Stimulated activated CD4-positive, alpha-beta T cell treated with anti-CD3 and anti-CD28 coated beads, Interleukin-1b, Interleukin-23, amount 100 ng/mL, for 24 hours (primary cell): ENCODE data around the gene TSPAN4.

ENCODE experiments used
- DNase-seq, 4 experiments: peaks; one replicate each; pipeline ENCODE4 v3.0.0-alpha.2; 2020; ENCODE audit warnings: low read depth in 4 of 4, low spot score in 1 of 4

Gene TSPAN4

GRCh38 chr11:863023-863909 lies 20.6 kb downstream of the TSPAN4 start:
- DNase-seq: no peak

- no peak for DNase-seq
Measured at GRCh38 chr11:863910-864827, 21.5 kb downstream of the TSPAN4 start.

- DNase-seq: no peak
Measured at GRCh38 chr11:864898-865297, 22.2 kb downstream of the TSPAN4 start.

GRCh38 chr11:865462-866430 lies 23.1 kb downstream of the TSPAN4 start:
- no peak for DNase-seq

GRCh38 chr11:866481-866880 lies 23.8 kb downstream of the TSPAN4 start:
- no peak for DNase-seq

GRCh38 chr11:867856-868358 lies 25.3 kb downstream of the TSPAN4 start:
- DNase-seq: no peak

- no peak for DNase-seq
Measured at GRCh38 chr11:868394-868793, 25.7 kb downstream of the TSPAN4 start.

- no peak for DNase-seq
Measured at GRCh38 chr11:868802-869201, 26.1 kb downstream of the TSPAN4 start.

- no peak for DNase-seq
Measured at GRCh38 chr11:869399-870126, 26.9 kb downstream of the TSPAN4 start.

- no peak for DNase-seq
Measured at GRCh38 chr11:870127-870413, 27.4 kb downstream of the TSPAN4 start.

GRCh38 chr11:870418-870817 lies 27.8 kb downstream of the TSPAN4 start:
- DNase-seq: no peak

GRCh38 chr11:871472-871871 lies 28.8 kb downstream of the TSPAN4 start:
- no peak for DNase-seq

GRCh38 chr11:872799-873198 lies 30.1 kb downstream of the TSPAN4 start:
- DNase-seq: no peak

- no peak for DNase-seq
Measured at GRCh38 chr11:873706-874105, 31.1 kb downstream of the TSPAN4 start.

GRCh38 chr11:875203-875602 lies 32.6 kb downstream of the TSPAN4 start:
- DNase-seq: no peak

GRCh38 chr11:875769-876301 lies 33.2 kb downstream of the TSPAN4 start:
- DNase-seq: no peak

GRCh38 chr11:876545-876944 lies 33.9 kb downstream of the TSPAN4 start:
- no peak for DNase-seq

GRCh38 chr11:877565-877964 lies 34.9 kb downstream of the TSPAN4 start:
- DNase-seq: peak in 1 of 4 experiments; percentile 12

- no peak for DNase-seq
Measured at GRCh38 chr11:880447-880846, 37.8 kb downstream of the TSPAN4 start.

GRCh38 chr11:882596-882995 lies 39.9 kb downstream of the TSPAN4 start:
- no peak for DNase-seq
